Natural killer cell treated with Interleukin-12 subunit alpha and Interleukin-12 subunit beta and Interleukin-15 and Interleukin-18, amount 100 ng/mL, for 72 hours (primary cell): ENCODE data around the gene PYGO1. TPM values are rescaled to one million over a fixed set of nuclear protein-coding genes. Genes with fewer than 3 reads are reported as not detected.

Experiments used
- ATAC-seq, 2 donors: fragments of 150-1000 bp; cut with Tn5 transposase in 1 of 2; sonication (Bioruptor Pico), chemical (Tn5 transposase) in 1 of 2; 2 replicates each; pipeline ENCODE4 v1.10.0; 2021
- DNase-seq: peaks from one replicate; pipeline ENCODE4 v3.0.0; 2022; ENCODE audit warnings: low spot score
- H3K27ac Mint-ChIP-seq, 2 donors: 1 replicate in 1 of 2; 2 replicates in 1 of 2; pipeline ENCODE4 v1.8.0; 2022; ENCODE audit warnings: mixed read lengths in 2 of 2, mild to moderate bottlenecking in 1 of 2, moderate library complexity in 1 of 2
- H3K27me3 Mint-ChIP-seq, 2 donors: 1 replicate in 1 of 2; 2 replicates in 1 of 2; pipeline ENCODE4 v1.8.0; 2022; ENCODE audit warnings: mixed read lengths in 2 of 2
- H3K36me3 Mint-ChIP-seq: one replicate; pipeline ENCODE4 v1.8.0; 2022; ENCODE audit warnings: mixed read lengths
- H3K4me1 Mint-ChIP-seq, 2 donors: 1 replicate in 1 of 2; 2 replicates in 1 of 2; pipeline ENCODE4 v1.8.0; 2022; ENCODE audit warnings: low read depth in 2 of 2, mixed read lengths in 2 of 2, mild to moderate bottlenecking in 1 of 2
- H3K4me3 Mint-ChIP-seq: one replicate; pipeline ENCODE4 v1.8.0; 2022; ENCODE audit warnings: mixed read lengths
- H3K9me3 Mint-ChIP-seq: 2 replicates; pipeline ENCODE4 v1.8.0; 2022; ENCODE audit warnings: mixed read lengths
- total RNA-seq, 2 donors: library from RNA; stranded (reverse); gene quantifications; one replicate each; pipeline ENCODE4 v1.2.3, GENCODE V29; 2022

PYGO1 gene
- total RNA-seq, 2 donors from 2014 or later, result not detected

DNA sequence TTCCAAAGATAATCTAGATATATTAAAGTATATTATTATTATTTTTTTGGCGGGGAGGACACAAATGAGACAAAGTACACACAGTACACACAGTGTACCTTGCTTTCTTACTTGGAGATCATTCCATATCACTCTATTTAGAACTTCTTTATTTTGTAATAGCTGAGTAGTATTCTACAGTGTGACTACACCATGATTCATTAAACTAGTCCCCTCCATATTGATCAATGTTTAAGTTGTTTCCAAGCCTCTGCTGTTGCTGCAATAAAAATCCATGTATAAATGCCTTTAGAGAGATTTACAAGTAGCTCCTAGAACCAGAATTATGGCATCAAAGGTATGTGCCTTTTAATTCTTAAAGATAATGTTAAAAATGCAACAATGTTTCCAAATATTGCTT, 38.8 kb downstream of the PYGO1 start:
- Mint-ChIP-seq H3K4me3 (no peak overlapping the region), H3K4me1 (no peaks in the 10 kb centered on the region), H3K27ac (no peak overlapping the region), H3K9me3 (no peaks in the 10 kb centered on the region), H3K27me3 (peaks cover 18 to 28% of the 10 kb centered on the region in 2 donors), H3K36me3 (peaks cover under 1% of the 10 kb centered on the region)
- no peak for DNase-seq
- ATAC-seq, result no peak

DNA sequence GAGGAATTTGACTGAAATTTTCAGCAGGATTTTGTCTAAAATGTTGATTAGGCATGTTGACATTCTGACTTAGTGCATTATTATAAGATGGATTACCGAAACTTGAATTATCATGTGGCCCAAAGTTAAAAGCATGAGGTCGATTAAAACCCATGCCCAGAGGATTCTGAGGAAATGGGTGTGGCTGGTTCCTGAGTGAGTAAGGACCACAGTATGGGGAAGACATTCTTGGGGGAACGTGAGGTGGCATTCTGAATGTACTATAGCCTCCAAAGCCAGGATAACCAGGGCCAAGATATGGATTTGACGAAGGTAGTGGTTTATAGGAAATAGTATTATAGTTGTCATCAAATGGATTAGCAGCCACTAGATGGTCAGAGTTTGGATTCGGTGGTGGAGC, 41.4 kb downstream of the PYGO1 start:
- Mint-ChIP-seq H3K4me1 (no peaks in the 10 kb centered on the region), H3K36me3 (no peaks in the 10 kb centered on the region), H3K27me3 (peaks cover 16 to 29% of the 10 kb centered on the region in 2 donors), H3K27ac (no peak overlapping the region), H3K9me3 (no peaks in the 10 kb centered on the region), H3K4me3 (no peak overlapping the region)
- ATAC-seq, result no peak
- no peak for DNase-seq

DNA sequence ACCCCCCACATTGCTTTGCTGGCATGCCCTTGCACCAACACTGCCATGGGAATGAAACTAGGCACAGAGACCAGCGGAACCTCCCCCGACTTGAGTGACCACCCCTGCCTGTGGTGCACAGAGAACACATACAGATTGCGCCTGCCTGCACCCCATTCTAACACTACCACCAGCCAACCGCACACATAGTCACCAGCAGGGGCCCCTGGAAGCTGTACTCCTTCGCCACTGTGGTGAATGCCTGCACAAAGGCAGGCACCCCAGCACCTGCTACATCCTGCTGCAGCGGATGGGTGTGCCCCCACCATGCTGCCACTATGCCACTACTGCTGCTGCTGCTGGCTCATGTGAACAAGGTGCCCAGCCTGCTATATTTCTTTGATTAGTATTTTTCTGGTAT, 52.7 kb downstream of the PYGO1 start:
- H3K27me3 Mint-ChIP-seq, result peaks cover 2 to 20% of the 10 kb centered on the region in 2 donors

DNA sequence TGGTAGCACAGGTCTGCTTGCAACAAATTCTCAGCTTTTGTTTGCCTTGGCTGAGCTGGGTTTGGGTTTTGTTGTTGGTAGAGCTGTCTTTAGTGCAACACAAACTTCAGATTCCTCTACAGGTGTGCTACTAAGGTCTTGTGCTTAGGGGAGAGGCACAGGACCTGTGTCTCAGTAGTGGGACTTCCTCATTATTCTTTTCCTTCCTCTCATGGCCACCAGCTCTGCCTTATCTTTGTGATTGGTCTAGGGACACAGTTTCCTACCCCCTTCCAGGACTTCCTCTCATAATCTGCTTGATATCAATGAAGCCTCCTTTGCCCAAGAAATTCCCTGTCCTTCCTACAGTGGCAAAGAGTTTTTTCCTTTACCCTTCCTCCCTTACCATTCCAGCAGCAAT, 55.2 kb downstream of the PYGO1 start:
- ATAC-seq (no peak), DNase-seq (no peak)
- Mint-ChIP-seq H3K4me1 (peaks cover 0 to 6% of the 10 kb centered on the region in 2 donors), H3K27me3 (peaks cover 2 to 13% of the 10 kb centered on the region in 2 donors), H3K27ac (no peak overlapping the region), H3K9me3 (no peaks in the 10 kb centered on the region), H3K4me3 (no peak overlapping the region), H3K36me3 (no peaks in the 10 kb centered on the region)

More for the DNA sequence above, 52.7 kb downstream of the PYGO1 start:
- no peak overlapping the region for H3K4me3 Mint-ChIP-seq
- H3K9me3 Mint-ChIP-seq, result no peaks in the 10 kb centered on the region
- peaks cover 0 to 6% of the 10 kb centered on the region in 2 donors for H3K4me1 Mint-ChIP-seq
- peak; percentile 40 to 52 for ATAC-seq
- H3K27ac Mint-ChIP-seq, result no peak overlapping the region
- H3K36me3 Mint-ChIP-seq, result no peaks in the 10 kb centered on the region
- no peak for DNase-seq

DNA sequence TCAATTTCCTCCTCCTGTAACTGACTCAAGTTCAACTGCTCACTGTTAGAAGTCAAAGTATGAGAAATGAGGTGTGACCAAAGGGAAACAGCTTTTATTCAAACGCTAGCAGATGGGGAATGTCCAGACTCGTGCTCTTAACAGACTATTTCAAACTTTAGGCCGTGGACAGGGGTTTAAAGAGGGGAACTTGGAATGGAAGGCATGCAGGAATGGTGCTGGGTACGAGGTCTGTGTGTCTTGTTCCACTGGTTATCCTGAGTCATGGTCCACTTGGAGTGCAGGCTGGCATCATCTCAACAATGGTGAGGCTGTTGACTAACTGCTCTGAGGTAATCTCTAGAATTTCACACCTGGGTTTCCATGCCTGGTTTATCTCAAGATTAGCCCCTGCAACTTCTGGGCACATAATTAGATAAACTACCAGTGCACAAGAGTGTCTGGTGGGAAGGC, 57.3 kb downstream of the PYGO1 start:
- Mint-ChIP-seq H3K9me3 (no peaks in the 10 kb centered on the region), H3K4me3 (no peak overlapping the region), H3K27me3 (peaks cover 2 to 12% of the 10 kb centered on the region in 2 donors), H3K4me1 (peaks cover 0 to 3% of the 10 kb centered on the region in 2 donors), H3K27ac (no peak overlapping the region), H3K36me3 (no peaks in the 10 kb centered on the region)
- no peak for ATAC-seq
- DNase-seq, result no peak

DNA sequence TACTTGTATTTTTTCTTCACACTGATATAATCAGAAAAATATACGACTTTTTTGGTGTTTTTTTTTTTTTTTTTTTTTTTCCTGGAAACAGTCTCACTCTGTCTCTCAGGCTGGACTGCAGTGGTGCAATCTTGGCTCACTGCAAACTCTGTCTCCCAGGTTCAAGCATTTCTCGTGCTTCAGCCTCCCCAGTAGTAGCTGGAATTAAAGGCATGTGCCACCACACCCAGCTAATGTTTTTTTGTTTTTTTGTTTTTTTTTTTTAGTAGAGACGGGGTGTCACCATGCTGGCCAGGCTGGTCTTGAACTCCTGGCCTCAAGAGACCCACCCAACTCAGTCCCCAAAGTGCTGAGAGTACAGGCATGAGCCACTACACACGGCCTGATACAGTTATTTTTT, 59.3 kb downstream of the PYGO1 start:
- no peak overlapping the region for H3K4me3 Mint-ChIP-seq
- DNase-seq (no peak), ATAC-seq (no peak)
- H3K36me3 Mint-ChIP-seq, result no peaks in the 10 kb centered on the region
- peaks cover 4 to 25% of the 10 kb centered on the region in 2 donors for H3K27me3 Mint-ChIP-seq
- no peaks in the 10 kb centered on the region for H3K4me1 Mint-ChIP-seq
- no peaks in the 10 kb centered on the region for H3K9me3 Mint-ChIP-seq
- H3K27ac Mint-ChIP-seq, result no peak overlapping the region

DNA sequence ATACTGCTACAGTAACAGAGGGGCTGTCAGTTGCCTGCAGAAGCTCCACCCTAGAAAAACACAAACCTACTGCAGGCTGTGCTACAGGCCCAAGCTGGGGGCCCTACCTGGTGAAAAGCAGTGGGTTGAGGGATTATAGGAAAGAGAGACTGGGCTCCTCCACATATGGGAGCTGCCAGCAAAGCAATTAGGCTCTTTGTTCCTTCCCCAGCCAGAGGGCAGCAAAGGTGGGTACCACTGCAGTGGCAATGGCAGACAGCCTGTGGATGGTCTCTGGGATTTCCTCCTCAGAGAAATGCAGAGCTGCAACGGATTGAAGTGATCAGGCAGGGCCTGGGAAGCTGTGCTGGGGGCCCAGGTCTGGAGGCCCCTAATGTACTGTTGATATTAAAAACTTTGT, 61.0 kb downstream of the PYGO1 start:
- H3K27me3 Mint-ChIP-seq, result peaks cover 15 to 36% of the 10 kb centered on the region in 2 donors
- no peak overlapping the region for H3K4me3 Mint-ChIP-seq
- no peak for ATAC-seq
- no peaks in the 10 kb centered on the region for H3K9me3 Mint-ChIP-seq
- H3K27ac Mint-ChIP-seq, result no peak overlapping the region
- DNase-seq, result no peak
- no peaks in the 10 kb centered on the region for H3K36me3 Mint-ChIP-seq
- H3K4me1 Mint-ChIP-seq, result no peaks in the 10 kb centered on the region

DNA sequence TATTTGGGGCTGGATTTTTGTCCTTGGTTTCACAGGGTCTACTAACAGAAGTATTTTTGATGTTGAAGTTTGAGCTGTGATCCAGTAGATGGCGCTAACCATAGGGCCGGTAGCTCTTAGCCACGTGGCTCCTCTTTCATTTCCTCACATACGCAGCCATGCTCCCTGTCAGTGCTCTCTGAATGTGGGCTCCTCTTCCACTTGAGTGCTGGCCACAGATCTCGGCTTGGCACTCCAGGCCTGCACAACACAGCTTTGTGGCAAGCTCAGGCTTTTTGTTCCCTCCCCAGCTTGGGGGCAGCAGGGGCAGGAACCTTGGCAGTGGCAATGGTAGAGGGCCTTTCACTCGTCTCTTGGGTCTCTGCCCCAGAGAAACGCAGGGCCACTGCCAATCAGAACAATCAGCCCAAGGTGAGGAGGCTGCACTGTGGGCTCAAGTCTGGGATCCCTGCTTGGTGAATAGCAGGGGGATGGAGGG, 61.5 kb downstream of the PYGO1 start:
- Mint-ChIP-seq H3K27me3 (peaks cover 17 to 42% of the 10 kb centered on the region in 2 donors), H3K27ac (no peak overlapping the region), H3K9me3 (no peaks in the 10 kb centered on the region), H3K4me3 (no peak overlapping the region), H3K36me3 (no peaks in the 10 kb centered on the region), H3K4me1 (no peaks in the 10 kb centered on the region)
- peak in 1 of 2 donors; percentile 74 for ATAC-seq
- no peak for DNase-seq

DNA sequence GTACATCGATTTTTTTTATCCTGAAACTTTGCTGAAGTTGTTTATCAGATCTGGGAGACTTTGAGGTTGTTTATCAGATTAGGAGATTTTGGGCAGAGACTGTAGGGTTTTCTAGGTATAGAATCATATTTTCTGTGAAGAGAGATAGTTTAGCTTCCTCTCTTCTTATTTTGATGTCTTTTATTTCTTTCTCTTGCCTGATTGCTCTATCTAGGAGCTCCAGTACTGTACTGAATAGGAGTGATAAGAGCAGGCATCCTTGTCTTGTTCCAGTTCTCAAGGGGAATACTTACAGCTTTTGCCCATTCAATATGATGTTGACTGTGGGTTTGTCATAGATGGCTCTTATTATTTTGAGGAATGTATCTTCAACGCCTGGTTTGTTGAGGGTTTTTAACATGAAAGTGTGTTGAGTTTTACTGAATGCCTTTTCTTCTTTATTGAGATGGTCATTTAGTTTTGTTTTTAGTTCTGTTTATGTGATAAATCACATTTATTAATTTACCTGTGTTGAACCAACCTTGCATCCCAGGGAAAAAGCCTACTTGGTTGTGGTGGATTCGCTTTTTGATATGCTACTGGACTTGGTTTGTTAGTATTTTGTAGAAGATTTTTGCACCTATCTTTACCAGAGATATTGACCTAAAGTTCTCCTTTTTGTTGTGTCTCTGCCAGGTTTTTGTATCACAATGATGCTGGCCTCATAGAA, 65.2 kb downstream of the PYGO1 start:
- no peak overlapping the region for H3K27ac Mint-ChIP-seq
- H3K9me3 Mint-ChIP-seq, result no peaks in the 10 kb centered on the region
- peaks cover 25 to 42% of the 10 kb centered on the region in 2 donors for H3K27me3 Mint-ChIP-seq
- no peaks in the 10 kb centered on the region for H3K4me1 Mint-ChIP-seq
- DNase-seq (no peak), ATAC-seq (no peak)
- no peaks in the 10 kb centered on the region for H3K36me3 Mint-ChIP-seq
- no peak overlapping the region for H3K4me3 Mint-ChIP-seq

DNA sequence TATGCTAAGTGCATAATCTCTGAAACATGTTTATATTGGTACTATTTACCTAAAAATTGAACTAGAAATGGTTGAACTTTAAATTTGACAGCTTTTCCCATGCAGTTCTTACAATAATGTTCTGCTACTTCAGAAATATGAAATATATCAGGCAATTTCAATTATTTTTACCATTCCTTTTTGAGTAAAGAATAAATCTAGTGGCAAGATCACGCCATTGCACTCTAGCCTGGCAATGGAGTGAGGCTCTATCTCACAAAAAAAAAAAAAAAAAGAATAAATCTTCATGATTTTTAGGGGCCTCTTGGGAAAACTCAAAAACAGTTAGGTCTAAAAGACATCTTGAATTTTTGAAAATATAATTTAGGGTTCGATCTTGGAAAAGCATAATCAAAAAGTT, 69.5 kb downstream of the PYGO1 start:
- Mint-ChIP-seq H3K9me3 (no peaks in the 10 kb centered on the region), H3K36me3 (no peaks in the 10 kb centered on the region), H3K4me1 (no peaks in the 10 kb centered on the region), H3K4me3 (no peak overlapping the region), H3K27me3 (peaks cover 21% of the 10 kb centered on the region in 2 donors), H3K27ac (no peak overlapping the region)
- DNase-seq (no peak), ATAC-seq (no peak)

DNA sequence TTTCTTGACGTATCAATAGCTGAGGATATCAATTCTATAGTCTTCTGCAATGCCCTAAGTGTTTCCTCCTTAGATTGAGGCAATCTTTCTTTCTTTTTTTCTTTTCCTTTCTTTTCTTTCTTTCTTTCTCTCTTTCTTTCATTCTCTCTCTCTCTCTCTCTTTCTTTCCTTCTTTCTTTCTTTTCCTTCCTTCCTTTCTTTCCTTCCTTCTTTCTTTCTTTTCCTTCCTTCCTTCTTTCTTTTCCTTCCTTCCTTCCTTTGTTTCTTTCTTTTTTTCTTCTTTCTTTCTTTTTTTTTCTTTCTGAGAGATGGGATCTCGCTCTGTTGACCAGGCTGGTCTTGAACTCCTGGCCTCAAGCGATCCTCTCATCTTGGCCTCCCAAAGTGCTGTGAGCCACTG, 70.1 kb downstream of the PYGO1 start:
- H3K27me3 Mint-ChIP-seq, result peaks cover 15 to 17% of the 10 kb centered on the region in 2 donors
- H3K36me3 Mint-ChIP-seq, result no peaks in the 10 kb centered on the region
- H3K27ac Mint-ChIP-seq, result no peak overlapping the region

DNA sequence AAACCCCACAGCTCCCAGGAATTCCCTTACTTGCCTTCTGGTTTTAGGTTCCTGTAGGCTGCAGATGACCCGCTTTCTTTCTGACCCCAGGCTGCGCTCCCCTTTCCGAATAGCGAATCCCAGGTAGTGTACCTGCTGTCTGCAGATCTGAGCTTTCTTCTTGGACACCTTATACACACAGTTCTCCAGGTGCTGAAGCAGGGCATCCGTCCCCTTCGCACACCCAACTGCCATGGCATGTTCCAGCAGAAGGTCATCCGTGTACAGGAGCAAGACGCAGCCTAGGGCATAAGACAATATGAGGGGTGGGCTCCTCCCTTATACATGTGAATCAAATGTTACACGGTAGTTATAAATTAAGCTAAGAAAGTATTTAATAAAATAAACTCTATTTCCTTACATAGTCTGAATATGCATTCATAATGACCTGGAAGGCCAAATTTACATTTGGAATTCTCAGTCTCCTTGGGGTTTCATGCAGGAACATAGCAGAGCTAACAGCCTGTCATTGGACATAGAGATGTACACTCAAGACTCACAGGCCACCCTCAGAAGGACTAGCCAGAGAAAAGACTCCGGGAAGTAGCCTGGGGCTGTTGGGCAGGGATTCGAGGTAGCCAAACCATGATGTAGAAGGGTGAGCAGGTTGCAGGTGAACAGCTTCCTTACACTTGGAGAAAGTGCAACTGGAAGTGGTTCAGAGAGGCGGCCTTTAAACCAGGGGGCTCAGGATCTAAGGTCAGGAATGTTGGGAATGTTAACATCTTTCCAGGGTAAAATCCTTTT, 72.0 kb downstream of the PYGO1 start:
- H3K4me1 Mint-ChIP-seq, result no peaks in the 10 kb centered on the region
- H3K27ac Mint-ChIP-seq, result no peak overlapping the region
- H3K4me3 Mint-ChIP-seq, result no peak overlapping the region
- DNase-seq, result no peak
- H3K27me3 Mint-ChIP-seq, result peaks cover 0 to 7% of the 10 kb centered on the region in 2 donors
- ATAC-seq, result no peak
- H3K36me3 Mint-ChIP-seq, result no peaks in the 10 kb centered on the region
- H3K9me3 Mint-ChIP-seq, result no peaks in the 10 kb centered on the region

More for the DNA sequence above, 70.1 kb downstream of the PYGO1 start:
- no peak for ATAC-seq
- H3K4me3 Mint-ChIP-seq, result no peak overlapping the region
- no peaks in the 10 kb centered on the region for H3K9me3 Mint-ChIP-seq
- DNase-seq, result no peak
- H3K4me1 Mint-ChIP-seq, result no peaks in the 10 kb centered on the region

DNA sequence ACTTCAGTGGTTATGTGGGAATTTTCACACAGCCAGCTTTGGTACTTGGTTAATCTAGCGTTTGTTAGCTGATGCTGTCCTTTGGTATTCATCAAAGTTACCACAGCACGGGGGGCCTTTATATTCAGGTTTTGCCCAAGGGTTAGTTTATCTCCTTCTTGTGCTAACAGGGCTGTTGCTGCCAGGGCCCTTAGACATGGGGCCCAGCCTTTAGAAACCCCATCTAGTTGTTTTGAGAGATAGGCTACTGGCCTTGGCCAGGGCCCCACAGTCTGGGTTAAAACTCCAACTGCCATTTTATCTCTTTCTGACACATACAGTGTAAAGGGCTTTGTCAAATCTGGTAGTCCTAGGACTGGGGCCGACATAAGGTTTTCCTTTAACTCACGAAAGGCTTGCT, 72.7 kb downstream of the PYGO1 start:
- H3K27ac Mint-ChIP-seq, result no peak overlapping the region
- ATAC-seq (no peak), DNase-seq (no peak)
- H3K4me1 Mint-ChIP-seq, result no peaks in the 10 kb centered on the region
- H3K27me3 Mint-ChIP-seq, result peaks cover 0 to 4% of the 10 kb centered on the region in 2 donors
- no peaks in the 10 kb centered on the region for H3K9me3 Mint-ChIP-seq
- no peaks in the 10 kb centered on the region for H3K36me3 Mint-ChIP-seq
- H3K4me3 Mint-ChIP-seq, result no peak overlapping the region

DNA sequence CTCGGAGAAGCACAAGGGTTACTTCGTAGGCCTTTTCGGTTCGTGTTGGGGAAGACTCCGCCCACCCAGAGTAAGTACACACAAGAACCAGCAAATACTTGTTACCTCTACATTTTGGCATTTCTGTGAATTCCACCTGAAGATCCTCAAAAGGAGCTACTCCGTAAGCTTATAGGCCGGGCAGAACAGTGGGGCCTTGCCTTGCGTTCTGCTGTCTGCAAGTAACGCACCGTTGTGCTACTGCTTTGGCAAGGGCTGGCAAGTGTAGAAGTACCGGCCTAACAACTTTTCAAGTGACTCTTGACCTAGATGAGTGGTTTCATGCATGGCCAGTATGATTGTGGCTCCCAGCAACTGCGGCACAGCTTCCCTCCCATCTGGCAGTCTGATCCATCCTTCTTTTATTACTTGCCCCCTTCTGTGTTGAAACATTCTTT, 73.7 kb downstream of the PYGO1 start:
- Mint-ChIP-seq H3K4me3 (no peak overlapping the region), H3K9me3 (no peaks in the 10 kb centered on the region), H3K27me3 (peaks cover 0 to 4% of the 10 kb centered on the region in 2 donors), H3K4me1 (no peaks in the 10 kb centered on the region), H3K36me3 (no peaks in the 10 kb centered on the region), H3K27ac (no peak overlapping the region)
- no peak for DNase-seq
- ATAC-seq, result no peak
